Midbrain (tissue), 1 donor: ENCODE measurements around the gene PDE1C.
A peak's percentile ranks its signal among the peaks of the same experiment; 100 is the strongest.

Experiments
- DNase-seq: peaks from one replicate; lab custom pipeline; 2025; lab: John Stamatoyannopoulos, UW

PDE1C gene

GRCh38 chr7:32074787-32075585, 4.8 kb upstream of the PDE1C start:
- DNase-seq, result peak; percentile 55

DNA sequence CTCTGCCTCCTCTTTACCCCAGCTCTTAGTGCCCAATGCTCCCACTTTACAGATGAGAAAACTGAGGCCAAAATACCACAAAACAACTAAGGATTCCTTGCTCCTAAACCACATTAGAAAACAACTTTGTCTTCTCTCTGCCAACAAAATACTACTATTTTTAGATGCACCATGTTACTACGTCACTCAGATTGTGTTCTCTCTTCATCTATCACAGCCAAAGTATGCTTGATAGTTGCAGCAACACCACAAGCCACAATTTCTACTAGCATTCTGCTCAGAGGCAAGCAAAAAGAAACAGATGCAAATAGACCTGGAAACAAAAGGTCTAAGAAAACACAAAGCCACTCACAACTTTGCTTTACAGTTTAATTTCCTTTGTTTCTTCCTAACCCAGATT, 3.3 kb upstream of the PDE1C start:
- DNase-seq, result no peak

- no peak for DNase-seq
Measured at GRCh38 chr7:32072397-32072796, 2.2 kb upstream of the PDE1C start.

DNA sequence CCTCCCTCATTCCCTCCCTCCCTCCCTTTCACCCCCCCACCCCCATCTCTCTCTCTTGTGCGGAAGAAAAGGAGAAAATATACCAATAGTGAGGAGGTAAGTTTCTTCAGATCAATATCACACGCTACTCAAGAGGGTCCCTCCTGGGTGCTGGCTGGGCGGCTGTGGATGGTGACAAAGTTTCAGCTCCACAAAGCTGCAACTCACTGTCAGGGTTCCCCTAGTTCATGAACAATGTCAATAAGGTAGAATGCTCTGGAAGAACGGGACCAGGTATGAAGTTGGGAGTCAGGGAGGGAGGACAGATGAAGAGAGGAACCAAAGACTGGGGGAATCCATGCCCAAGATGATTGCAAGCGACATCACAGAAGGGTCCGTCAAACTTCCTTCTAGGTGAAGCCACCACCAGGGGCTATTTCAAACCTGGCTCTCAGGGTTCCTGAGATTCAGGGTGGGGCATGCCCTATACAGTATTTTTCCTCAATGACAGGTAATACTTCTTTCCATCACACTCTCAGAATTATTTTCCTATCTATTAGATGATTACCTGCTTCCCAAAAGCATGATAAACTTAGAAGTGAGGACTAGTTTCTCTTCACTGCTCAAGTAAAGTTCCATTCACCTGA, 1.4 kb upstream of the PDE1C start:
- no peak for DNase-seq

DNA sequence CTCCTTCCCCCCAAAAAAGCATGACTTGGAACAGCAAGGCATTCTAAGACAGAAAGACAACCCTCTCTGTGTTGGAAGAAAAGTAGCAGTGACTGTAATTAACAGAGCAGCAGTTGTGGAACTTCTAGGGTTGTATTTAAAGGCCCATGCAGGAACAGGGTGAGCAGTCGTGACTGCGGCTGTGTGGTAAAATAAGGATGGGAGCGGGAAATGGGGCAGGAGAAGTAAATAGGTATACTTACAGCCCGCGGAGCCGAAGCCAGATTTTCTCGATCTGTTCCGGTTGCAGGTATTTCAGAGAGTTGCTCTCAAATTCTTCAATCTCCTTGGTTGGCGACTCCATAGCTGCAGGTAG, 179 bp downstream of the PDE1C start:
- no peak for DNase-seq

DNA sequence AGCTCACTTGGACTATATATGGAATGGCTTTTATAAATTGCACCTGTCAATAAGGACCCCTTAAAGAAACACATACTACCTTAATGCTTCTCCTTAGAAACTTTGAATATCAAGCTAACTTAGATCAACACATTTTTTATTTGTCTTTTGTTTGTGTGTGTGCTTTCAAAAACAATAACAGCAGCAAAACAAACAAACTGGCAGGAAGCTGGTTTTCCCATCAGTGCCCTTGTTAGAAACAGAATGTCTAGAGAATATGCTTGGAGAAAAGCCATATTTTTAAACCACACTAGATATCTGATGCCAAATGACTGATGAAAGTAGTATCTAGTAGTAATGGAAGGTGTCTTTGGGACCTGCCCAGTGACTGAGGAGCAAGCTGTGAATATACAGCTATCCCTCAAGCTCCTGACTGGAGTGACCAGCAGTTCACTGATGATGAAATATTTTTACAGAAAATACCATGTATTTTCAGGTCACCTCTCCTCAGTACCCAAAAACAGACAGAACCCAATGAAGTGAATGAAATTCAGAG, 1.0 kb downstream of the PDE1C start:
- peak; percentile 61 for DNase-seq

- DNase-seq, result peak; percentile 55
Measured at GRCh38 chr7:32068411-32069101, 1.7 kb downstream of the PDE1C start.

DNA sequence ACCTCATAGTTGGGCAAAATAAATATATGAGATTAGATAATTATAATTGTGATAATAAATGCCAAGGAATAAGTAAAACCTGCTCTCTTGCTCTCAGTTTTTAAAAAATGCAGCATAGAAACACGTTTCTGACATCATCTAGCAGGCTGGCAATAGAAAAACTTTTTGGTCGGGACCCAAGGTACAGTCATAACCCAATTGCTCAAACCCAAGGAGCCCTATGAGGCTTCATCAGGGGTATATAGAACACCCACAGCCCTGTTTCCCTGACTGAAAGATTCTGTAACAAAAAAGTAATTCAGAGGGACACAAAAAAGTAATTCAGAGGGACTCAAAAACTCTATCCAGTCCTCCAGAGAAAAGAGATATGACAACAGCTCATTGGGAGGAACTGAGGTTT, 3.8 kb downstream of the PDE1C start:
- DNase-seq, result no peak

GRCh38 chr7:32063614-32064013, 6.6 kb downstream of the PDE1C start:
- DNase-seq, result no peak

DNA sequence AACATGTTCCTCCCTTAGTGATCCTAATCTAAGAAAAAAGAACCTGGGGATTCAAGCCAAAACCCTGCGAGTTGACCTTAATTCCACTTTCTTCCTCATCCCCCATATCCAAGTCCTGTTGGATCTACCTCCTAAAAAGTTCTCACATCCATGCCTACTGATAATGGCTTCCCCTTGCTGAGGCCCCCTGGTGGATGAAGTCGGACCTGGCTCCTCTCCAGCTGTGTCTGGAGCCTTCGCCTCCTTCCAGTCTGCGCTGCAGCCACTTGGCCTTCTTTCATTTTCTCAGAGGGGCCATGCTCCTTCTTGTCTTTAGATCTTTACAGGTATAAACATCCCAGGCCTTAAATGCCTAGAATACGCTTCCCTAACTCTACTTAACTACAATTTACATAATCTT, 8.1 kb downstream of the PDE1C start:
- DNase-seq, result peak; percentile 53

GRCh38 chr7:32061346-32061745, 8.9 kb downstream of the PDE1C start:
- no peak for DNase-seq

DNA sequence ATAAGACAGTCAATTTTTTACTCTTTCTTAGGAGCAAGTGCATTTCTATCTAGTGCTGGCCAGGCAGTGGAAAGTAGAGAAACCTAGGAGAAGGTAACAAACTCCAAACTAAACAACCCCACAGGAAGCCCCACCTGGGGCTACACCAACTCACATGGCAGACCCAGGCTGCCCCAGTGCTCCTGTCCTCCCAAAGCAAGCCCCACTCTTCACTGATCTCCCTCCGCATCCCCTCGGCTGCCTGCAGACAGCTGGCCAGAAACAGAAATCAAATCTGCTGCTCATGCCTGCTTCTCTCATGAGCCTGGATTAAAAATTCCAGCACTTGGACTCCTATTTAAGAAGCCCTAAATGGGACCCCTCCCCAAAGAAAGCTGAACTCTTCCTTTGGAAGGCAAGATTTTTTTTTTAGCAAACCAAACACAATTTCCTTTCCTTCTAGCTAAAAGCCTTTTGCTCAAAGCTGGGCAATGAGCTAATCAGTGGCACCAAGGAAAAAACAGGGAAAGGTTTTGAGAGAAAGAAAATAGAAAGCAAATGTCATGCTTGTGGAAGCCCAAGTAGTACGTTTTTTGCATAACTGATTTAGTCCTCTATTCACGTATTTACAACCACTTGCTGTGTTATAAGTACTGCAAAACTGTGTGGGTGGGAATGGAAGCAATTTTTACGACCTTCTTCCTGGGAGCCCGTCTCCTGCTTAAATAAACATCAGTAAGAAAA, 10.8 kb downstream of the PDE1C start:
- DNase-seq, result peak; percentile 53

DNA sequence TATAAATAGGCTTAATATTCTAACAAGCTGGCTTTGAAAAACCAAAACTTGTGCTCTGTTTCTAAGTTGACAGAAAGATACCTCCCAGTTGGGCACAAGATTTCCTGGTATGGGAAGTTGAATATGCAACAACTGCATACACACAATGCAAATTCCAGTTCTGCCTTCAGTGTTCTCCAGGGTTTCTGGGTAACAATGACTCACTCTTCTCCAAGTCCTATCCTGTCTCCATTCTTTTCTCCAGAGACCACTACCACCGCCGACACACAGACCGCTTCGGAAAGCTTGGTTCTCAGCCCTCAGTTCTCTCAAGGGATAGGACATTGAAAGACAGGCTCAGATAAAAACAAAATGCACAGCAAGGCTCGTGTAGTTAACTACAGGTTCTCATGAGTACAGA, 12.2 kb downstream of the PDE1C start:
- DNase-seq, result peak; percentile 23

GRCh38 chr7:32056767-32057166, 13.4 kb downstream of the PDE1C start:
- no peak for DNase-seq

GRCh38 chr7:32053204-32053603, 17.0 kb downstream of the PDE1C start:
- no peak for DNase-seq

DNA sequence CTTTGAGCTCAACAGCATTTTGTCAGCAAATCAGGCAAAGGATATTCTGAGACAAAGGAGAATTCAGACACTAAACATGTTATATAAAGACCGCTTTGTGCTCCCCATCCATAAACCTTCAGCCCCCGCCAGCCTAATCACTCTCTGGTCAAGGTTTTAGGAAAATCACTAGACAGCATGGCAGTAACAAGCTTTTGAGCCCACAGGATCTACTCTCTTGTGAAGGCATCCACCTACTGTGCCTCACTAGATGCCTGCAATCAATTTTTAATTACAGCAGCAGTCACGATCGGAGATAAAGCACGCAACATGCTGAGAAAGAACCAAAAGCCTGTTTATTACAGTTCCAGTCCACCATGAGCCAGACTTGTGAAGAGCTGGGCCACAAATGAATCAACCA, 19.1 kb downstream of the PDE1C start:
- peak; percentile 58 for DNase-seq

DNA sequence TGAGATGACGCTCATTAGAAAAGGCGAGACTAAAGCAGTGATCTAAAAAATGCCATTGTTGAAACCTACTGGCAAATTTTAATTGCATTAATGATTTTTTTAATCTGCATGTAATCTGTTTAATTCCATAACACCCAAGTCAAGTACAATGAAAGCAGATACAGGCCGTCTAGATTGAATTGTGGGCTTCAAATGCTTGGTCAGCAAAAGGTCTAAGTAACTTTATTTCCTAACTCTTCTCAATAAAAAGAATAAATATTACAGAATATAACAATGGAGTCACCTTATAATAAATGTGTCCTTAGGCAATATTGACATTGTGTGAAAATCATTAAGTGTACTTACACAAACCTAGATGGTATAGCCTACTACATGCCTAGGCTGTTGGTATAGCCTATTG, 20.6 kb downstream of the PDE1C start:
- no peak for DNase-seq

DNA sequence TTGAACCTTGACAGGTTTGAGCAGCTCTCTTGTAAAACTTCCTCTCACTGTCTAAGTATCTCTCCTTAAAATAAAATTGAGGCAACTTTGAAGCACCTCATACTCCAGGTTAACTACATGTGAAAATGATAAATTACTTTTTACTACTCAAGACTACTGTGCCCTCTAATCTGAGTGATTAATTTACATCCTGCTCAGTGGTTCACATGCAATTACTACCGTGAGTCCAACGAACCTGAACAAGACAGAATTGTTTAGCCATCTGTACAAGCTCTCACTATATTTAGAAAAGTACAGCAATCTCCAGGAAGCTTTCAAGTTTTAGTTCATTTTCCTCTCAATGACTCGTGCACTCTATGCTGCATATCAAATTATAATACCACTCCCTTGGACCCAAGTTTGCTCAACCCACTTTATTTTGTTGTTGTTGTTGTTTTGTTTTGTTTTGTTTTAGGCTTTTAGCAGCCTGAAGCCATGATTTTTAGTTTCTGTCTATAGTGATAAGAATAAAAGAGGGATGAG, 21.2 kb downstream of the PDE1C start:
- no peak for DNase-seq

DNA sequence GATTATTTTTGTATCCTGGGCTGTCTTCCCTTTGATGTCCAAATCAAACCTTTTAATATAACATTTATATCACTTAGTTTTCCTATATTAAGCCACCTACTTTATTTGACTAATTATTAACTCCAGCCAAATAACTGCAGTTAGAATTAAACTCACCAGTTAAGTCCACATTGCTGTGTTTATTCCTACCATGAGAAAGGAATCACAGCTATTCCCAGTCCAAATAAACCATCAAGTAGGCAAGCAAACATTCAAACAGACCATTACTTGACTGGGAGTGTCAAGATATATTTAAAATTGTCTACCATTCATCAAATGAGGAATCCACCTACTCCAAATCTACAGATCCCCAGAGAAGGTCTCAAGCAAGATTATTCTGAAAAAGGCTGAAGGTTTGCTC, 22.4 kb downstream of the PDE1C start:
- no peak for DNase-seq

DNA sequence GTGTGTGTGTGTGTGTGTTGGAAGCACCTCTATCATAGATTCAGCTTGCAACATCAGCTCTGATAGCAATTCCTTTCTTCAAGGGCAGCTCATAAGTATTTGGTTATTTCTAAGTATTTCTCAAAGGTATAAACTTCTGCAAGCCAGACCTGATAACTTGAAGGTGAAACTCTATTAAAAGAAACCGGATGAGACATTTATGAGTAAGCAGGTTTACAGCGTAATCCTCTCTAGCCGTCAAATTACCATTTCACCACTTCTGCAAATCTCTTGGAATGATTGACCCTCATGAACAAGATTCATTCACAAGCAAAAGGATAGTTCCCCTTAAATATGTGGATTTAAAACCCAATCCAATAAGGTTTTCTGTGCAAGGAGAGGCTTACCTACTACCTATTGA, 23.1 kb downstream of the PDE1C start:
- DNase-seq, result no peak

DNA sequence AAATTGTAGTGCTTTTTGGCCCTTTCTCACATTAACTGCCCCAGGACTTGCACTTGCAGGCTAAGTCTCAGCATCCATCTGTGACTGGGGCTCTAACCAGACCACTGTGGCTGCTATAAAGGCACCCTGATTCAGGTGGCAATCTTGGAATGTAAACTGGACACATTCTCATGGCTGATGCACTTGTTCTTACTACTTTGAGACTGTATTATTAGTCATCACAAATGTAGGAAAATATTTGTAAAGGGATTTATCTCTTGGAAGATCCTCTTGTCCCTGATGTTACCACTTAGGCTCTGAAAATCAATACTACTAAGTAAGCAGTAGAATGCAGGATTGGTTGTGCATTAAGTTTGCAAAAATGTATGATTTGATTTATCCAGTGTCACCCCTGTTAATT, 25.0 kb downstream of the PDE1C start:
- no peak for DNase-seq

DNA sequence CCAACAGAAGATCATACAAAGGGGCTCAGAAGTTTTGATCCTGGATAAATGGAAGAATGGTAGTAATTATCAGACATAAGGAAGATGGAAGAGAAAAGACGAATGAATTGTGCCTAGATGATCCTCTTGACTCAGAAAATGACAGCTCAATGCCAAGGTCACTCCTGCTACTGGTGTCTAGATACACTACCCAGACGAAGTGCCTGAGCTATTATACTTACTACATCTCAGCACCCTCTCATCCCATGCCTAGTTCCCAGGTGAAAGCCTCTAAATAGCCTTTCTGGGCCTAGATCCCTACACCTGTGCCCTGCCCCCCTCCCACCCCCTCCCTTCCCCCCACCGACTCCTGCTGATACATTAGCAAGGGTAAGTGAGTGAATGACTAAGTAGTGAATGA, 25.5 kb downstream of the PDE1C start:
- no peak for DNase-seq
